LNCaP clone FGC (cell line): ENCODE measurements around the gene S1PR1.

Source experiments
- DNase-seq: peaks from one replicate; pipeline ENCODE4 v3.0.0-alpha.2; 2011; ENCODE audit warnings: low read depth
- H3K4me3 ChIP-seq: 2 replicates; pipeline ENCODE4 v1.5.1; 2011; ENCODE audit warnings: mild to moderate bottlenecking, low read depth, low read length, control low read depth
- CTCF ChIP-seq: IDR thresholded peaks from 2 replicates; pipeline ENCODE4 v1.5.1; 2012; ENCODE audit warnings: mild to moderate bottlenecking; ENCODE audit not compliant: control insufficient read depth, insufficient read depth; ENCODE audit errors: extremely low read depth

S1PR1 gene

DNA sequence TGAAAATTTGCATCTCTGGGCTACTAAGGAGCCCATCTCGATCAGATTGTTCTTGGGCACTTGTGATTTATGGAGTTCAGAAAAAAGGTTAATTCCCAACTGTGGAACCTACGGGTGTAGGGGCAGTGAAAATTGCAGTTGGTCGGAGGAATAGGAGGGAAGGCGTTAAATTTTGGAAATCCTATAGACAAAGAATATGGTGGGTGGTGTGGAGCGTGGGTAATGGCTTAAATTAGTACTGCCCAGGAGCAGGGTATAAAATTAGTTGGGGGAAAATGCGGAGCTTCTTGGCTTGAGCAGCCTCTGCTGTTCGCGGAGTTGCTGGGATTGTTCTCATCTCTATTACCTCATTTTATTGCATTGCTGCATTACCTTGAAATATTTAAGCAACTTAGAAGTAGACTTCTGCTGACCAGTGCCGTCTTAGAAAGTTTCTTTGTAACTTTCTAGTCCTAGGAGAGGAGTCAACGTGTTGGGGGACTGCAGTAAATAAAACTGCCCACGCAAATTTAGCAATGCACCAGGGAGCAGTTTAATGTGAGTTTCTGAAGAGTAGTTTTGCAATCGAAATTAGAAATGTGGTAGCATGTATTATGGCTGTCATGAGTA is 514 bp downstream of the S1PR1 start:
- DNase-seq: no peak
- no peak for TF ChIP-seq CTCF
- no peak overlapping the region for H3K4me3 ChIP-seq

GRCh38 chr1:101238031-101238628 is 1.3 kb downstream of the S1PR1 start:
- TF ChIP-seq CTCF: no peak
- DNase-seq: no peak
- no peak overlapping the region for H3K4me3 ChIP-seq

- no peak overlapping the region for H3K4me3 ChIP-seq
- peak; percentile 39 for DNase-seq
Observed at GRCh38 chr1:101238681-101239094, 1.9 kb downstream of the S1PR1 start.

GRCh38 chr1:101239095-101240040 is 2.5 kb downstream of the S1PR1 start:
- no peak overlapping the region for H3K4me3 ChIP-seq

More at GRCh38 chr1:101238681-101239094, 1.9 kb downstream of the S1PR1 start:
- TF ChIP-seq CTCF: peak; percentile 91

DNA sequence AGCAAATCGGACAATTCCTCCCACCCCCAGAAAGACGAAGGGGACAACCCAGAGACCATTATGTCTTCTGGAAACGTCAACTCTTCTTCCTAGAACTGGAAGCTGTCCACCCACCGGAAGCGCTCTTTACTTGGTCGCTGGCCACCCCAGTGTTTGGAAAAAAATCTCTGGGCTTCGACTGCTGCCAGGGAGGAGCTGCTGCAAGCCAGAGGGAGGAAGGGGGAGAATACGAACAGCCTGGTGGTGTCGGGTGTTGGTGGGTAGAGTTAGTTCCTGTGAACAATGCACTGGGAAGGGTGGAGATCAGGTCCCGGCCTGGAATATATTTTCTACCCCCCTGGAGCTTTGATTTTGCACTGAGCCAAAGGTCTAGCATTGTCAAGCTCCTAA is 3.2 kb downstream of the S1PR1 start:
- no peak overlapping the region for H3K4me3 ChIP-seq
- no peak for TF ChIP-seq CTCF
- DNase-seq: no peak

More at GRCh38 chr1:101239095-101240040, 2.5 kb downstream of the S1PR1 start:
- TF ChIP-seq CTCF: no peak
- DNase-seq: no peak

GRCh38 chr1:101241485-101242225 is 4.8 kb downstream of the S1PR1 start:
- DNase-seq: no peak
- no peak overlapping the region for H3K4me3 ChIP-seq
- no peak for TF ChIP-seq CTCF
